ENCODE results near the gene ITFG1.

- TF ChIP-seq TAF1 (CRISPR knock-in tag; IDR thresholded peaks at IDR 0.05) (no peak), POLR2A (IDR thresholded peaks at IDR 0.05; ENCODE audit: insufficient read depth in 1 of 2, low read depth in 2 of 2, low read length in 2 of 2) (no peak), NFYB (CRISPR knock-in tag; IDR thresholded peaks at IDR 0.05) (no peak), MXD1 (CRISPR knock-in tag; IDR thresholded peaks at IDR 0.05) (no peak), PRPF4 (IDR thresholded peaks at IDR 0.05; ENCODE audit: low read depth, low read length, poor library complexity, severe bottlenecking) (no peak), SIN3A (IDR thresholded peaks at IDR 0.05; ENCODE audit: borderline replicate concordance, low read depth, low read length) (no peak), TBP (CRISPR knock-in tag; IDR thresholded peaks at IDR 0.05) (no peak), JUND (CRISPR knock-in tag; IDR thresholded peaks at IDR 0.05) (no peak), NCOR1 (IDR thresholded peaks at IDR 0.05; ENCODE audit: borderline replicate concordance, low read length) (no peak), SMAD1 (CRISPR knock-in tag; IDR thresholded peaks at IDR 0.05; ENCODE audit: borderline replicate concordance, low read depth) (no peak), FOXP4 (CRISPR knock-in tag; IDR thresholded peaks at IDR 0.05) (no peak), KAT8 (CRISPR knock-in tag; IDR thresholded peaks at IDR 0.05) (no peak), HMG20B (CRISPR knock-in tag; conservative IDR thresholded peaks at IDR 0.05) (no peak)
Observed at GRCh38 chr16:47465919-47466630, 5.2 kb upstream of the ITFG1 start.

All from HepG2 (cell line).